ENCODE measurements around the gene ASTE1. TPM values are rescaled to one million over a fixed set of nuclear protein-coding genes. Genes with fewer than 3 reads are reported as not detected.

Gene ASTE1
- total RNA-seq, 1 donor from 2014 or later, result 4.8 TPM

DNA sequence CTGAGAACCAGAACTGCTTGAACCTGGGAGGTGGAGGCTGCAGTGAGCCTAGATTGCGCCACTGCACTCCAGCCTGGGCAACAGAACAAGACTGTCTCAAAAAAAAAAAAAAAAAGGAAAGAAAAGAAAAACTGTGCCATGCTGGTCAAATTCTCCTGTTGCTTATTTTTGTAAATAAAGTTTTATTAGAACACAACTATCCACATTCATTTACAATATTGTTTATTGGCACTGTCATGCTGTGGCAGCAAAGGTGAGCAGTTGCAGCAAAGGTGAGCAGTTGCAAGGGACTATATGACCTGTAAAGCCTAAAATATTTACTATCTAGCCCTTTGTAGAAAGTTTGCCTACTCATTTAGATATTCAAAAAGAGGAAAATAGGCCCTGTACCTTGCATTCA, 18.3 kb downstream of the ASTE1 start:
- FAIRE-seq (no peak), DNase-seq (ENCODE audit: low read depth) (no peak)
- no peak overlapping the region for H3K27ac ChIP-seq (ENCODE audit: low read depth, low read length)
- H3K79me2 ChIP-seq (ENCODE audit: insufficient read depth, low read length), result peaks cover 8% of the 10 kb centered on the region
- peaks cover 10% of the 10 kb centered on the region for H3K36me3 Mint-ChIP-seq (ENCODE audit: low read depth, unreplicated experiment)
- H3K9ac ChIP-seq (ENCODE audit: low read length), result no peak overlapping the region
- no peaks in the 10 kb centered on the region for H3K9me3 ChIP-seq (ENCODE audit: insufficient read depth, low read depth, low read length)
- H3K36me3 ChIP-seq (ENCODE audit: insufficient read depth, low read length), result peaks cover 15% of the 10 kb centered on the region
- no peaks in the 10 kb centered on the region for H3K4me1 ChIP-seq (ENCODE audit: insufficient read depth, low read length)
- H3K9me3 Mint-ChIP-seq (ENCODE audit: unreplicated experiment), result no peaks in the 10 kb centered on the region
- no peak overlapping the region for H3K27ac Mint-ChIP-seq (ENCODE audit: unreplicated experiment)
- H3K4me3 ChIP-seq (ENCODE audit: insufficient read depth, low read depth, low read length), result no peak overlapping the region
- H3K27me3 ChIP-seq (ENCODE audit: insufficient read depth, low read length), result no peaks in the 10 kb centered on the region
- peaks cover 3% of the 10 kb centered on the region for H4K20me1 ChIP-seq (ENCODE audit: insufficient read depth, low read length)
- H3K4me1 Mint-ChIP-seq (ENCODE audit: low read depth, unreplicated experiment), result peaks cover 13% of the 10 kb centered on the region
- no peak overlapping the region for H3K4me3 Mint-ChIP-seq (ENCODE audit: unreplicated experiment)
- no peak overlapping the region for H2AFZ ChIP-seq (ENCODE audit: low read depth, low read length)
- no peak overlapping the region for H3K4me2 ChIP-seq (ENCODE audit: low read length)
- TF ChIP-seq EZH2 (IDR thresholded peaks at IDR 0.05; ENCODE audit: insufficient read depth, low read length) (no peak), CTCF (IDR thresholded peaks at IDR 0.05; ENCODE audit: insufficient read depth, low read depth, low read length) (no peak)
- no peaks in the 10 kb centered on the region for H3K27me3 Mint-ChIP-seq (ENCODE audit: low read depth, unreplicated experiment)

GRCh38 chr3:131007782-131008181, 18.8 kb downstream of the ASTE1 start:
- H3K9me3 ChIP-seq (ENCODE audit: insufficient read depth, low read depth, low read length), result no peaks in the 10 kb centered on the region
- H4K20me1 ChIP-seq (ENCODE audit: insufficient read depth, low read length), result peaks cover 3% of the 10 kb centered on the region
- FAIRE-seq (no peak), DNase-seq (ENCODE audit: low read depth) (no peak)
- H3K9ac ChIP-seq (ENCODE audit: low read length), result no peak overlapping the region
- TF ChIP-seq EZH2 (IDR thresholded peaks at IDR 0.05; ENCODE audit: insufficient read depth, low read length) (no peak), CTCF (IDR thresholded peaks at IDR 0.05; ENCODE audit: insufficient read depth, low read depth, low read length) (no peak)
- Mint-ChIP-seq H3K4me3 (ENCODE audit: unreplicated experiment) (no peak overlapping the region), H3K9me3 (ENCODE audit: unreplicated experiment) (no peaks in the 10 kb centered on the region), H3K27me3 (ENCODE audit: low read depth, unreplicated experiment) (no peaks in the 10 kb centered on the region), H3K36me3 (ENCODE audit: low read depth, unreplicated experiment) (peaks cover 10% of the 10 kb centered on the region), H3K4me1 (ENCODE audit: low read depth, unreplicated experiment) (peaks cover 16% of the 10 kb centered on the region), H3K27ac (ENCODE audit: unreplicated experiment) (no peak overlapping the region)
- H3K4me3 ChIP-seq (ENCODE audit: insufficient read depth, low read depth, low read length), result no peak overlapping the region
- H3K36me3 ChIP-seq (ENCODE audit: insufficient read depth, low read length), result peaks cover 11% of the 10 kb centered on the region
- peaks cover 8% of the 10 kb centered on the region for H3K79me2 ChIP-seq (ENCODE audit: insufficient read depth, low read length)
- H3K4me1 ChIP-seq (ENCODE audit: insufficient read depth, low read length), result no peaks in the 10 kb centered on the region
- no peak overlapping the region for H3K27ac ChIP-seq (ENCODE audit: low read depth, low read length)
- no peaks in the 10 kb centered on the region for H3K27me3 ChIP-seq (ENCODE audit: insufficient read depth, low read length)
- H3K4me2 ChIP-seq (ENCODE audit: low read length), result no peak overlapping the region
- no peak overlapping the region for H2AFZ ChIP-seq (ENCODE audit: low read depth, low read length)

DNA sequence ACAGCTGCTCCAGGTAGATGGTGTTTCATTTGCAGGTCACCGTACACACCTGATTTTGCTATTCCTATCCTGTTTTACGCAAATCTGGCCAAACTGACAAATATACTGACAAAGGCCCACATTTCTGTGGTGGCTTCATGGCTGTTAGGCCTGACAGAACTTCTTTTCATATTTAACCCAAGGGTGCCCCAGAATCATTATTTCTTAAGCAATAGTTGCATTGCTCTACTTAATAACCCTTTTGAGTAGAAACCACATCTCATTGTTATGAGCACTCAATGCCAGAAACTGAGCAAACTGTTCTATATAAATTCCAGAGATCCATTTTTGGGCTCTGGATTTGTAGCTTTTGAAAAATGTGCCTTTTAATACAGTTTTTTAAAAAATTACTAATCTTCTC, 19.4 kb downstream of the ASTE1 start:
- Mint-ChIP-seq H3K9me3 (ENCODE audit: unreplicated experiment) (no peaks in the 10 kb centered on the region), H3K36me3 (ENCODE audit: low read depth, unreplicated experiment) (peaks cover 10% of the 10 kb centered on the region), H3K27me3 (ENCODE audit: low read depth, unreplicated experiment) (no peaks in the 10 kb centered on the region), H3K4me1 (ENCODE audit: low read depth, unreplicated experiment) (peaks cover 21% of the 10 kb centered on the region), H3K4me3 (ENCODE audit: unreplicated experiment) (no peak overlapping the region), H3K27ac (ENCODE audit: unreplicated experiment) (no peak overlapping the region)
- no peaks in the 10 kb centered on the region for H3K27me3 ChIP-seq (ENCODE audit: insufficient read depth, low read length)
- DNase-seq (ENCODE audit: low read depth) (peak; percentile 28), FAIRE-seq (no peak)
- no peaks in the 10 kb centered on the region for H3K9me3 ChIP-seq (ENCODE audit: insufficient read depth, low read depth, low read length)
- no peaks in the 10 kb centered on the region for H3K4me1 ChIP-seq (ENCODE audit: insufficient read depth, low read length)
- H3K9ac ChIP-seq (ENCODE audit: low read length), result no peak overlapping the region
- peaks cover 13% of the 10 kb centered on the region for H3K36me3 ChIP-seq (ENCODE audit: insufficient read depth, low read length)
- no peak overlapping the region for H3K27ac ChIP-seq (ENCODE audit: low read depth, low read length)
- no peak for TF ChIP-seq CTCF (IDR thresholded peaks at IDR 0.05; ENCODE audit: insufficient read depth, low read depth, low read length)
- no peak for TF ChIP-seq EZH2 (IDR thresholded peaks at IDR 0.05; ENCODE audit: insufficient read depth, low read length)
- H3K4me3 ChIP-seq (ENCODE audit: insufficient read depth, low read depth, low read length), result no peak overlapping the region
- no peak overlapping the region for H2AFZ ChIP-seq (ENCODE audit: low read depth, low read length)
- H3K4me2 ChIP-seq (ENCODE audit: low read length), result no peak overlapping the region
- peaks cover 3% of the 10 kb centered on the region for H4K20me1 ChIP-seq (ENCODE audit: insufficient read depth, low read length)
- H3K79me2 ChIP-seq (ENCODE audit: insufficient read depth, low read length), result peaks cover 8% of the 10 kb centered on the region

Data from astrocyte (in vitro differentiated cells and primary cell).